Endodermal cell (in vitro differentiated cells): ENCODE measurements around the gene DDX39A. TPM values are rescaled to one million over a fixed set of nuclear protein-coding genes. Genes with fewer than 3 reads are reported as not detected.
"Not testable (repeated sequence)": the region's sequence is repeated elsewhere in the genome, so short reads cannot be mapped to it uniquely, and the experiment has no call there.

Source experiments
- DNase-seq: peaks from one replicate; pipeline ENCODE4 v3.0.0-alpha.2; 2017
- H3K27ac ChIP-seq: 2 replicates; pipeline ENCODE4 v1.5.1; 2013; ENCODE audit warnings: mild to moderate bottlenecking, low read depth, low read length, moderate library complexity
- H3K27me3 ChIP-seq: 2 replicates; pipeline ENCODE4 v1.6.1; 2013; ENCODE audit warnings: mild to moderate bottlenecking, low read length, moderate library complexity; ENCODE audit not compliant: insufficient read depth, control insufficient read depth, poor library complexity, severe bottlenecking
- H3K36me3 ChIP-seq: 2 replicates; pipeline ENCODE4 v1.7.0; 2013; ENCODE audit warnings: mild to moderate bottlenecking, low read length, moderate library complexity; ENCODE audit not compliant: control insufficient read depth, insufficient read depth
- H3K4me1 ChIP-seq: one replicate; pipeline ENCODE4 v1.7.0; 2013; ENCODE audit warnings: low read length; ENCODE audit not compliant: control insufficient read depth, insufficient read depth
- H3K4me3 ChIP-seq: 2 replicates; pipeline ENCODE4 v1.5.1; 2013; ENCODE audit warnings: mild to moderate bottlenecking, low read length, moderate library complexity
- H3K9ac ChIP-seq: 2 replicates; pipeline ENCODE4 v1.6.1; 2013; ENCODE audit warnings: mild to moderate bottlenecking, low read length, moderate library complexity; ENCODE audit not compliant: poor library complexity, severe bottlenecking; ENCODE audit errors: extremely low read depth
- H3K9me3 ChIP-seq: 2 replicates; pipeline ENCODE4 v1.6.1; 2013; ENCODE audit warnings: mild to moderate bottlenecking, low read length, moderate library complexity; ENCODE audit not compliant: control insufficient read depth
- H3K27ac Mint-ChIP-seq: 2 replicates; pipeline ENCODE4 v1.8.0; 2020; ENCODE audit warnings: mixed read lengths
- H3K27me3 Mint-ChIP-seq: 2 replicates; pipeline ENCODE4 v1.8.0; 2021; ENCODE audit warnings: mild to moderate bottlenecking, mixed read lengths; ENCODE audit not compliant: insufficient read depth
- H3K36me3 Mint-ChIP-seq: 2 replicates; pipeline ENCODE4 v1.8.0; 2020; ENCODE audit warnings: low read depth, mixed read lengths
- H3K4me1 Mint-ChIP-seq: 2 replicates; pipeline ENCODE4 v1.8.0; 2020; ENCODE audit warnings: mixed read lengths
- H3K4me3 Mint-ChIP-seq: 2 replicates; pipeline ENCODE4 v1.8.0; 2020; ENCODE audit warnings: mild to moderate bottlenecking, moderate library complexity, mixed read lengths
- H3K9me3 Mint-ChIP-seq: 2 replicates; pipeline ENCODE4 v1.8.0; 2020; ENCODE audit warnings: mild to moderate bottlenecking, mixed read lengths
- WGBS, 2 experiments: methylation state at CpG; one replicate each; pipeline versions ENCODE4 v1.1.5 to v1.1.7; 2013; ENCODE audit warnings: missing lambda C conversion rate in 2 of 2, mixed read lengths in 1 of 2; ENCODE audit not compliant: insufficient coverage in 1 of 2, insufficient read length in 1 of 2; 5-methylcytosine and 5-hydroxymethylcytosine counted together
- total RNA-seq, 2 donors: library from RNA; stranded (reverse); fragmentation: NEBNext Ultra II Directional in 1 of 2; extraction: Animal tissue kit (Norgen Biotek cat#: 25700) in 1 of 2; gene quantifications; 2 replicates in 1 of 2; 3 replicates in 1 of 2; pipeline ENCODE4 v1.2.1, GENCODE V29; 2021
- TF ChIP-seq, protein P1 (sequence below): fragments of 200-600 bp; sonication (generic); conservative IDR thresholded peaks from 2 replicates; pipeline ENCODE4 v1.5.0; 2021; ENCODE audit warnings: antibody characterized with exemption, mild to moderate bottlenecking

DDX39A gene
- total RNA-seq, 2 donors from 2014 or later, result 82.5 to 86.1 TPM

DNA sequence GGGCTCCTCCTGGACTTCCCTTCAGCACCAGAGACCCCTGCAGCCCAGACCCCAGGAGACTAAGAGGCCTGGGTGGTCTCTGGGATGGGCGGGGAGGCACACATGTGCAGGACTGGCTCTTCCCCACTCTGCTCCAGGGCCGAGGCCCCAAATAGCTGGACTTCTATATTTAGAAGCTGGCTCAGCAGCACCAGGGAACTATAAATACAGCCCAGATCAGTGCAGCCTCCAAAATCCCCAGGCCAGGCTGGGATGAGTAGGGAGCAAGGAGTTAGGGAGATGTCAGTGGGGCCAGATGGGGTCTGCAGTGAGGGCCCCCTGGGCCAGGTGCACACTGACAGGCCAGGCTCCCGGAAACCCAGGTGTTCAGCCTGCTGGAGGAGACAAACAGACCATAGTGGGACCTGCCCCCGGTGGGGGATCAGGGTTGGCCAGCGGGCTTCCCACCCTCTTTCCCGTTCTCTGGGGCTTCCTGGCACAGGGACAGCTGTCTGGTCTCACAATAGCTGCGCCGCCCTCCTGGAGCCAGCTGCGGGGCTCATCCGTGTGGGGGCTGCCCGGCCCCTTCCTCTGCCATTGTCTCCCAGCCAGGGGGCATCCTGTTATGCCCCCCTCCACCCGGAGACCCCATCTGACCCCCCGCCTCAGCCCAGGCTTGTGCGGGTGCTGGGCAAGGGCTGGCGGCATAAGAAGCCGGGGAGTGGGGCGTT is 43.4 kb downstream of the DDX39A start:
- Histone ChIP-seq H3K36me3 (no peaks in the 10 kb centered on the region), H3K27ac (no peak overlapping the region), H3K9ac (no peak overlapping the region), H3K4me3 (no peak overlapping the region), H3K27me3 (no peaks in the 10 kb centered on the region), H3K9me3 (no peaks in the 10 kb centered on the region), H3K4me1 (no peaks in the 10 kb centered on the region)
- H3K4me1 Mint-ChIP-seq, result peaks cover 3% of the 10 kb centered on the region
- no peak for DNase-seq
- no peaks in the 10 kb centered on the region for H3K27me3 Mint-ChIP-seq
- H3K27ac Mint-ChIP-seq, result no peak overlapping the region
- TF ChIP-seq, protein P1, sequence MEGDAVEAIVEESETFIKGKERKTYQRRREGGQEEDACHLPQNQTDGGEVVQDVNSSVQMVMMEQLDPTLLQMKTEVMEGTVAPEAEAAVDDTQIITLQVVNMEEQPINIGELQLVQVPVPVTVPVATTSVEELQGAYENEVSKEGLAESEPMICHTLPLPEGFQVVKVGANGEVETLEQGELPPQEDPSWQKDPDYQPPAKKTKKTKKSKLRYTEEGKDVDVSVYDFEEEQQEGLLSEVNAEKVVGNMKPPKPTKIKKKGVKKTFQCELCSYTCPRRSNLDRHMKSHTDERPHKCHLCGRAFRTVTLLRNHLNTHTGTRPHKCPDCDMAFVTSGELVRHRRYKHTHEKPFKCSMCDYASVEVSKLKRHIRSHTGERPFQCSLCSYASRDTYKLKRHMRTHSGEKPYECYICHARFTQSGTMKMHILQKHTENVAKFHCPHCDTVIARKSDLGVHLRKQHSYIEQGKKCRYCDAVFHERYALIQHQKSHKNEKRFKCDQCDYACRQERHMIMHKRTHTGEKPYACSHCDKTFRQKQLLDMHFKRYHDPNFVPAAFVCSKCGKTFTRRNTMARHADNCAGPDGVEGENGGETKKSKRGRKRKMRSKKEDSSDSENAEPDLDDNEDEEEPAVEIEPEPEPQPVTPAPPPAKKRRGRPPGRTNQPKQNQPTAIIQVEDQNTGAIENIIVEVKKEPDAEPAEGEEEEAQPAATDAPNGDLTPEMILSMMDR, result no peak
- 83 to 87% methylated on average over 1 to 17 of the region's 17 CpGs for WGBS, 2 experiments
- no peaks in the 10 kb centered on the region for H3K9me3 Mint-ChIP-seq
- no peaks in the 10 kb centered on the region for H3K36me3 Mint-ChIP-seq
- no peak overlapping the region for H3K4me3 Mint-ChIP-seq

DNA sequence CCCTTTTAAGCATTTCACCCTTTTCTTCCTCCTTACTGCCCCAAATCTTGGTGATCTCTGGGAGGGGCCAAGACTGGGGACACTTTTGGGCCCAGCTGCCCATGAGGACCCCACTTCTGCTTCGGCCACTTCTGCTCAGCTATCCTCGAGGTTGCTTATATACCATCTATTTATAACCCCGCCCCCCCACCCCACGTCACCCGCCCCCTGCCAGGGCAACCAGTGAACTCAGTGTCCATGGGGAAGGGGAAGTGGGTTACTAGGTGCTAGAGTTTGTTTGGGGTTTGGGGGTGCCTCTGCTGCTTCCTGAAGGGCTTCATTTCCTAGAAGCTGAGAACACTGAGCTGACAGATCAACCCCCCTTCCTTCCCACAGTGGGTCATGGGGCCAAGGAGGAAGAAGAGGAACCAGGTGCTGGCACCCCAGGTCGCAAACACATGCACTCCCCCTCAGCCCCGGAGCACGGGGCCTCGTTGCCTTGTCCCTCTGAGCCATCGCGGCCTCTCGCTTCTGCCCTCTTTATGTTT is 44.0 kb downstream of the DDX39A start:
- no peaks in the 10 kb centered on the region for H3K36me3 Mint-ChIP-seq

DNA sequence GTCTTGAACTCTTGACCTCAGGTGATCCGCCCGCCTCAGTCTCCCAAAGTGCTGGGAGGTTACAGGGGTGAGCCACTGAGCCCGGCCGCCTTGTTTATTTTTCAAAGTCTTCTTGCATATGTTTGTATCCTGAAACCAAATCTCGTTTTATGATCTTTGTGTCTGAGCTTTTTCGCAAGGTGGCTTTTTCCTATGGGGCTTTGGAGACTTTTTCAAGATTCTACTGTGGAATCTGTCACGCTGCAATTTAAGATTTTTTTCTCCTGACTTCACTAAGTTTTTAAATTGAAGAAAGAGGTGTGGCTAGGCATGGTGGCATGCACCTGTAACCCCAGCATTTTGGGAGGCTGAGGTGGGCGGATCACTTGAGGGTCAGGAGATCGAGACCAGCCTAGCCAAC is 44.8 kb downstream of the DDX39A start:
- not testable (repeated sequence) for H3K27ac ChIP-seq, H3K4me1 Mint-ChIP-seq, H3K4me3 Mint-ChIP-seq, H3K27ac Mint-ChIP-seq, H3K4me1 ChIP-seq, H3K36me3 ChIP-seq, H3K4me3 ChIP-seq, DNase-seq, H3K9me3 ChIP-seq, H3K27me3 ChIP-seq, H3K36me3 Mint-ChIP-seq, H3K9ac ChIP-seq, H3K27me3 Mint-ChIP-seq, H3K9me3 Mint-ChIP-seq
- WGBS, 2 experiments, result 94 to 97% methylated on average over 7 to 9 of the region's 9 CpGs

More for the DNA sequence above, 44.0 kb downstream of the DDX39A start:
- 90% methylated on average over 8 of the region's 12 CpGs; no CpG with 5 or more reads in 1 of the 2 experiments for WGBS, 2 experiments
- no peak overlapping the region for H3K27ac Mint-ChIP-seq
- Histone ChIP-seq H3K36me3 (no peaks in the 10 kb centered on the region), H3K27ac (no peak overlapping the region), H3K4me1 (no peaks in the 10 kb centered on the region), H3K9me3 (no peaks in the 10 kb centered on the region), H3K4me3 (no peak overlapping the region), H3K27me3 (no peaks in the 10 kb centered on the region), H3K9ac (no peak overlapping the region)
- H3K4me1 Mint-ChIP-seq, result peaks cover 3% of the 10 kb centered on the region
- TF ChIP-seq, protein P1, result no peak
- DNase-seq, result no peak
- no peak overlapping the region for H3K4me3 Mint-ChIP-seq
- H3K27me3 Mint-ChIP-seq, result no peaks in the 10 kb centered on the region
- no peaks in the 10 kb centered on the region for H3K9me3 Mint-ChIP-seq

DNA sequence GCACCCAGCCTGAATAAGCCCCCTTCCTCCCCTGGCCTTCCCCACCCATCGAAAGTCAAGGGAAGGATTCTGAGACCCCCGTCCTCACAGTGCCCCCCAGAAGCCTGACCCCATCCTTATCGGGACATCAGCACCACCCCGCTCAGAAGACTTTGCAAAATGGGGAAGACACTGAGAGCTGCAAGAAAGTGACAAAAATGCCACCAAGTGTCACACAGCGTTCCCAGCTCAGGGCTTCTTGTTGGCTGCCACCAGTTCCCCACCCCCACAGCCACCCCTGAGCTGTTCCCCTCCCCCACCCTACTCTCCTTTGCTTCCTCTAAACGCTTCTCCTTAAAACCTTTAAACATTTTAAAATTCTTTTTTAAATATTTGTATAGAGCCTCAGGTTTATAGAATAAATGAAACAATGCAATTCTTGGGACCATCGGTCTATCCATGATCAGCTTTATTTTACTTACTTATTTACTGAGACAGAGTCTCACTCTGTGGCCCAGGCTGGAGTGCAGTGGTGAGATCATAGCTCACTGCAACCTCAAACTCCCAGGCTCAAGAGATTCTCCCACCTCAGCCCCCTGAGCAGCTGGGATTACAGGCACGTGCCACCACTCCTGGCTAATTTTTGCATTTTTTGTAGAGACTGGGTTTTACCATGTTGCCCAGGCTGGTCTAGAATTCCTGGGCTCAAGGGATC is 46.6 kb downstream of the DDX39A start:
- not testable (repeated sequence) for H3K36me3 Mint-ChIP-seq, H3K9me3 Mint-ChIP-seq, H3K9ac ChIP-seq, H3K27ac Mint-ChIP-seq, H3K4me1 Mint-ChIP-seq, H3K4me3 Mint-ChIP-seq, DNase-seq, H3K27me3 Mint-ChIP-seq, H3K27ac ChIP-seq, H3K4me1 ChIP-seq, H3K4me3 ChIP-seq, H3K36me3 ChIP-seq, H3K27me3 ChIP-seq, H3K9me3 ChIP-seq
- WGBS, 2 experiments, result 81 to 95% methylated on average over 3 to 6 of the region's 8 CpGs
